Stimulated activated CD4-positive, alpha-beta T cell treated with anti-CD3 and anti-CD28 coated beads, Interleukin-1b, Interleukin-23, amount 100 ng/mL, for 4 hours (primary cell): Measurements from ENCODE around the gene DNAJC5G.
A peak's percentile ranks its signal among the peaks of the same experiment; 100 is the strongest.

Experiments used
- DNase-seq, 2 donors: peaks; one replicate each; pipeline ENCODE4 v3.0.0-alpha.2; 2020; ENCODE audit warnings: low read depth in 2 of 2

DNAJC5G gene, protein sequence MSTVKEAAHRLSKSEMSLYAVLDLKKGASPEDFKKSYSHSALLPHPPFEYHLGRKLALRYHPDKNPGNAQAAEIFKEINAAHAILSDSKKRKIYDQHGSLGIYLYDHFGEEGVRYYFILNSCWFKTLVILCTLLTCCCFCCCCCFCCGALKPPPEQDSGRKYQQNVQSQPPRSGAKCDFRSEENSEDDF

DNA sequence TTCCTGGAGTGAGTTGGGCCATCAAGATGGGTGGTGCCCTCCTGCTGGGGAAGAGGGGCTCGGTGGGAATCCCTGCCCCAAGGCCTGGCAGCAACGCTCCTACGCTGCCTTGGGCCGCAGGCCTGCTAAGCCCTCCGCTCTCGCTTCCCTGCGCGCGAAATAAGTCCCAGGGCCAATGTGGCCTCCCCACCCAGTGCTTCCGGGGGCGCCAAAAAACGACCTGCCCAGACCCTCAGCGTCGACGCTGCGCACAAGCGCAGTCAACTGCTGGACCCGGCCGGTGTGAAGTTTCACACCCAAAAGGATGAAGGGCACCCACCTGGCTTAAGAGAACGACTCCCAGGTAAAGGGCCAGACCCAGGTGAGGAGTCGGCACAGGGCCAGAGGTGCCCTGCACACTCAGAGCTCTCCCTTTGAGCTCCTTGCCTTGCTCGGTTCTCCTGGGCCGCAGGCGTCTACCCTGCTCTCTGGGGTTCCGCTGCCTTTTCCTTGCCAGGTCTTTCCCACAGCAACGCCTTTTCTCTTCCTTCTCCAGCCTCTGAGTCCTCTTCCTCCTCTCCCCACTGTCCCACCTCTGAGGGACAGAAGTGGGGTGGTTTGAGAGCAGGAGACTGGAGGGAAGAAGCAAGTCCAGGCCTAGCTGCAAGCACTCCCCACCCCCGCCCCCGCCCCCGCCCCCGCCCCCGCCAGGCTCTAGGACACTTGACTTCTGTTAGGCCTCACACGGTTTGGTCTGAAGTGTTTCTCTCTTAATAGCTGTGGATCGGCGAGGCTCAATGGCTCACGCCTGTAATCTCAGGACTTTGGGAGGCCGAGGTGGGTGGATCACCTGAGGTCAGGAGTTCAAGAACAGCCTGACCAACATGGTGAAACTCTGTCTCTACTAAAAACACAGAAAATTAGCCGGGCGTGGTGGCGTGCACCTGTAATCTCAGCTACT, at the start of gene DNAJC5G:
DNAJC5G (plus strand) TSS at position 223 of the 940 bp plus-strand sequence. CDS start 1,296 bp downstream, outside the sequence.
- no peak for DNase-seq

DNA sequence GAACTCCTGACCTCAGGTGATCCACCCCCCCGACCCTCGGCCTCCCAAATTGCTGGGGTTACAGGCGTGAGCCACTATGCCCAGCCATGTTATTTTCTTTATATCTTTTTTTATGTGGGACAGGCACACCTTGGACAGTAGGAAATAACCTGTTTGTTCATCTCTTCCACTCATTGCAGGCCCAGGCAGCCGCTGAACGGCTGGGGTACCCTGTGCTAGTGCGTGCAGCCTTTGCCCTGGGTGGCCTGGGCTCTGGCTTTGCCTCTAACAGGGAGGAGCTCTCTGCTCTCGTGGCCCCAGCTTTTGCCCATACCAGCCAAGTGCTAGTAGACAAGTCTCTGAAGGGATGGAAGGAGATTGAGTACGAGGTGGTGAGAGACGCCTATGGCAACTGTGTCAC, 49.7 kb upstream of the DNAJC5G start:
- DNase-seq = no peak

DNA sequence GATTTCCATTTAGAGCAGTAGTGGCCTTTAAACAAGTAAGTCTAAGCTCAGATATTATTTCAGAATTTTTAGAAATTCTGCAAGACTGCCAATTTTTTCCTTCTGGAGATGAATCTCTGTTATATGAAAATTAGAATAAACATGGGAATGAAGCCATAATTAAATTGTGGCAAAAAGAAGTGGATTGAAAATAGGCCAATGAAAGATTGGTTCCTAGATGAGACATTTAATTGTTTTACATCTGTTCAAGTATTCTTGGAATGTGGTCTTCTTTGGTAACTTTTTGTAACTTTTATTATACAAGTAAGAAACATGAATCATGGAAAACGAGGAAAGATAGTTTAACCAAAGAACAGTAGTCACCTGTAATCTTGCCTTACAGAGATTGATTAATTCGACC, 47.7 kb upstream of the DNAJC5G start:
- no peak for DNase-seq

DNA sequence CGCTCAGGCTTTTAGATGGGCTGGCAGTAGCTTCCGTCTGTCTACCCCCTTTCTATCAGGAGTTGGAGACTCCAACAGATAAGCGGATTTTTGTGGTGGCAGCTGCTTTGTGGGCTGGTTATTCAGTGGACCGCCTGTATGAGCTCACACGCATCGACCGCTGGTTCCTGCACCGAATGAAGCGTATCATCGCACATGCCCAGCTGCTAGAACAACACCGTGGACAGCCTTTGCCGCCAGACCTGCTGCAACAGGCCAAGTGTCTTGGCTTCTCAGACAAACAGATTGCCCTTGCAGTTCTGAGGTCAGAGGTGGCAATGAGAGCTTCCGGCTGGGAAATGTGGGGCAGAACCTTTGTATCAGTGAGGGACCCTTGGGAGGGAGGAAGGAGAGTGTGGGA, 43.3 kb upstream of the DNAJC5G start:
- DNase-seq = no peak

DNA sequence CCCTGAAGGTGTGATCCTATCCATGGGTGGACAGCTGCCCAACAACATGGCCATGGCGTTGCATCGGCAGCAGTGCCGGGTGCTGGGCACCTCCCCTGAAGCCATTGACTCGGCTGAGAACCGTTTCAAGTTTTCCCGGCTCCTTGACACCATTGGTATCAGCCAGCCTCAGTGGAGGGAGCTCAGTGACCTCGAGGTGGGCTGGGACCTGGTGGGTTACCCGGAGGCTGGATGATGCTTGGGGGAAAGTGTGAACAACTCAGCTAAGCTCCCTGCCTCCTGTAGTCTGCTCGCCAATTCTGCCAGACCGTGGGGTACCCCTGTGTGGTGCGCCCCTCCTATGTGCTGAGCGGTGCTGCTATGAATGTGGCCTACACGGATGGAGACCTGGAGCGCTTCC, 41.9 kb upstream of the DNAJC5G start:
- DNase-seq = no peak

DNA sequence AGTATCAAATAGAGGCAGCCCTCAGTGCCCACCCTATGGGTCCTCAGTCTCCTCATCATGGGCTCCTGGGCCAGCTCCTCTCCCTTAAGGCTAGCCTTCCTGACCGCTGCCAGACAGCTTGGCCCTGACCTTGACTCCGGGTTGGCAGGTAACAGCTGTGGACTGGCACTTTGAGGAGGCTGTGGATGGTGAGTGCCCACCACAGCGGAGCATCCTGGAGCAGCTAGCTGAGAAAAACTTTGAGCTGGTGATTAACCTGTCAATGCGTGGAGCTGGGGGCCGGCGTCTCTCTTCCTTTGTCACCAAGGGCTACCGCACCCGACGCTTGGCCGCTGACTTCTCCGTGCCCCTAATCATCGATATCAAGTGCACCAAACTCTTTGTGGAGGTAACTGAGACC, 39.1 kb upstream of the DNAJC5G start:
- DNase-seq = no peak

DNA sequence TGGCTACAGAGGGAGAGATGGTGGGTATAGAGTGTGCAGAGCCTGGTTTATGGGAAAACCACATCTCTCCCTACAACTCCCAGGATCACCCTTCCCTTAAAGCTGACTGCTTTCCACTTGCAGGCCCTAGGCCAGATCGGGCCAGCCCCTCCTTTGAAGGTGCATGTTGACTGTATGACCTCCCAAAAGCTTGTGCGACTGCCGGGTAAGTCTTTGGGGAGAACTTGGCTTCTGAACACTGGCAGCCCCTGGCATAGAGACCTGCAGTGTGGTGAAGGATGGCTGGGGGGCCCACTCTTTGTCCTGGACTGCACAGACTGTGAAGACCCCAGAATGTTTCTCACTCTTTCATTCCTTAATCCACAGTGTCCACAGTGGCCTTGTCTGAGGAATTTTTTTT, 38.6 kb upstream of the DNAJC5G start:
- no peak for DNase-seq

DNA sequence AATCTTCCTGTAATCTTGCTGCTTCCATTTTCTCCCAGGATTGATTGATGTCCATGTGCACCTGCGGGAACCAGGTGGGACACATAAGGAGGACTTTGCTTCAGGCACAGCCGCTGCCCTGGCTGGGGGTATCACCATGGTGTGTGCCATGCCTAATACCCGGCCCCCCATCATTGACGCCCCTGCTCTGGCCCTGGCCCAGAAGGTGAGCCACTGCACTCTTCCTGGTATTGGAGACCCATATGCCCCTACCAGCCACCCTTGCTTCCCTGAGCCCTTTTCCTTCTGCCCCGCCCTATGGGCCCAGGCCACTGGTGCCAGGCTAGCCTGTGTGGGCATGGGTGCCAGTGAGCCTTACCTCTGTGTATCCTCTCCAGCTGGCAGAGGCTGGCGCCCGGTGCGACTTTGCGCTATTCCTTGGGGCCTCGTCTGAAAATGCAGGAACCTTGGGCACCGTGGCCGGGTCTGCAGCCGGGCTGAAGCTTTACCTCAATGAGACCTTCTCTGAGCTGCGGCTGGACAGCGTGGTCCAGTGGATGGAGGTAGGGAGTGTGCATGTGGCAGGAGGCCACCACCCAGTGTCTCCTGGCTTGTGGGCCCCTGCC, 37.8 kb upstream of the DNAJC5G start:
- no peak for DNase-seq

DNA sequence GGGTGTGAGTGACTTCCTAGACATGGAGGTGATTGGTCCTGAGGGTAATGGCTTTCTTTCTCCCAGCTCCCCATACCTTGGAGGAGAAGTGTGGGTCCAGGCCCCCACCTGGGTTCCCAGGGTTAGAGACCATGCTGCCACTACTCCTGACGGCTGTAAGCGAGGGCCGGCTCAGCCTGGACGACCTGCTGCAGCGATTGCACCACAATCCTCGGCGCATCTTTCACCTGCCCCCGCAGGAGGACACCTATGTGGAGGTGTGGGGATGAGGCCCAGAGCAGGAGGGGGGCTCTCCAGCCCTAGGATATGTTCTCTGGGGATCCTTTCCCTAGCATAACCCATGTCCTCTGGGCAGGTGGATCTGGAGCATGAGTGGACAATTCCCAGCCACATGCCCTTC, 36.3 kb upstream of the DNAJC5G start:
- DNase-seq = no peak

DNA sequence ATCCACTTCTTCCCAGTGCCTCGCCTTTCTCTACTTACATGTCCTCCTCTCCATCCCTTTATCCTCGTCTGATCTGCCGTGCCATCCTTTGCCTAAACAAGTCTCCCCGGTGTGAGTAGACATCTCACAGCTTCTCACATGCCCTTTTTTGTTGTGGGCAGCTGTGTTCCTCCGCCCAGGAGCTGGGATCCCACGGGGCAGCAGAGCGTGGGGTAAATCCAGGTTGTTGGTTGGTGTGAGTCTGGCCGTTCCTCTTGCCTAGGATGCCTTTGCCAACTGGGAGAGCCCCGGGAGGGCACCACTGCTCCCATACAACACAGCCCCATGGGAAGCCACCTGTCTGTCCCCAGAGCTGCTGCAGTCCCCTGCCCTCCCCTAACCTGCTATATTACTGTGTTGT, 34.8 kb upstream of the DNAJC5G start:
- DNase-seq = no peak

DNA sequence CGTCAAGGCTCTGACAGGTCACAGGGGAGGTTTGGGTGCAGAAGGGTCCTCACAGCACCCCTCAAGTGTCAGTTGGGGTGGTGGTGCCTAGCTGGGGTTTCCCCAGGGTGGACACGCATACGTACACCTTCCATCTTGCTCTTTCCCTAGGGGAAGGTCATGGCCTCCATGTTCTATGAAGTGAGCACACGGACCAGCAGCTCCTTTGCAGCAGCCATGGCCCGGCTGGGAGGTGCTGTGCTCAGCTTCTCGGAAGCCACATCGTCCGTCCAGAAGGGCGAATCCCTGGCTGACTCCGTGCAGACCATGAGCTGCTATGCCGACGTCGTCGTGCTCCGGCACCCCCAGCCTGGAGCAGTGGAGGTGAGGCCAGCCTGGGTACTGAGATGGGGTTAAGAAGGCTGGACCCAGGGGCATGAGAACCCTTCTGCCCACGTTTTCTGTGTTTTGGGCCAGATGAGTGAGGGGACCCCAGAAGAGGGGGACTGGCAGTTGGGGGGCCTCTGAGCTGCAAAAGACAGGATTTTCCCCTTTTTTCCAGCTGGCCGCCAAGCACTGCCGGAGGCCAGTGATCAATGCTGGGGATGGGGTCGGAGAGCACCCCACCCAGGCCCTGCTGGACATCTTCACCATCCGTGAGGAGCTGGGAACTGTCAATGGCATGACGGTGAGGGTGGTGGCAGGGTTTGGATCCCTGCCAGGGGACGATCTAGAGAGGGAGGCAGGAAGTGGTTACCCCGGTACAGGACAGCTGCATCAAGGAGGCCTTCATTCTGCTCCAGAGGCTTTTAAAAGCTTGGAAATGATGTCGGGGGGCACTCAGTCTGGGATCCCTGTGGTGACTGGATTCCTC, 33.2 kb upstream of the DNAJC5G start:
- DNase-seq = no peak

DNA sequence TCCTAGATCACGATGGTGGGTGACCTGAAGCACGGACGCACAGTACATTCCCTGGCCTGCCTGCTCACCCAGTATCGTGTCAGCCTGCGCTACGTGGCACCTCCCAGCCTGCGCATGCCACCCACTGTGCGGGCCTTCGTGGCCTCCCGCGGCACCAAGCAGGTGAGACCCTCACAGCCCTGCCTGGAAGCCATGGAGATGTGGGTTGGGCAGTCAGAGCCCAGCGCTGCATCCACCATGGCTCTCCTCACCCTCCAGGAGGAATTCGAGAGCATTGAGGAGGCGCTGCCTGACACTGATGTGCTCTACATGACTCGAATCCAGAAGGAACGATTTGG, 32.6 kb upstream of the DNAJC5G start:
- no peak for DNase-seq

DNA sequence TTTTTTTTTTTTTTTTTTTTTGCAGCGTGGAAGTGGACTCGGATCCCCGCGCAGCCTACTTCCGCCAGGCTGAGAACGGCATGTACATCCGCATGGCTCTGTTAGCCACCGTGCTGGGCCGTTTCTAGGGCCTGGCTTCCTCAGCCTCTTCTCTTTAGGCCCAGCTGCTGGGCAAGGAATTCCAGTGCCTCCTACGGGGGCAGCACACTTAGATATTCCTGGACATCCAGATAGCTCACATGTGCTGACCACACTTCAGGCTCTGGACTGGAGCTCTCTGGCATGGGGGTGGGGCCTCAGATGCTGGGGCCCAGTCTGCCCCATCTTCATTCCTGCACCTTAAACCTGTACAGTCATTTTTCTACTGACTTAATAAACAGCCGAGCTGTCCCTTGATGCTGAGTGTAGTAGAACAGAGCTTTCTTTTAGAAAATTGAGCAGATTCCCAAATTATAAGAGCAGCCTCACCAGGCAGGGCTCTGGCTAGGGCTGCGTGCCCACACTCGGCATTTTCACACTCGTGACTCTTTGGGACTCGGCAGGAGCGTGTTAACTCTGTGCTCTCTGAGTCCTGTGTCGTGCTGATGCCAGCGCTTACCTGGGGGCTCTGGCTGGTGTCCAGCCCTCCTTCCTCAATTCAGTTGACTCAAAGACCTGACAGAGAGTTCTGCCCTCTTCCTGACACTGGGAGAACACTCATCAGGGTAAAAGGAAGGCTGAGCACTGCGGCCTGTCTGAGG, 31.7 kb upstream of the DNAJC5G start:
- no peak for DNase-seq

DNA sequence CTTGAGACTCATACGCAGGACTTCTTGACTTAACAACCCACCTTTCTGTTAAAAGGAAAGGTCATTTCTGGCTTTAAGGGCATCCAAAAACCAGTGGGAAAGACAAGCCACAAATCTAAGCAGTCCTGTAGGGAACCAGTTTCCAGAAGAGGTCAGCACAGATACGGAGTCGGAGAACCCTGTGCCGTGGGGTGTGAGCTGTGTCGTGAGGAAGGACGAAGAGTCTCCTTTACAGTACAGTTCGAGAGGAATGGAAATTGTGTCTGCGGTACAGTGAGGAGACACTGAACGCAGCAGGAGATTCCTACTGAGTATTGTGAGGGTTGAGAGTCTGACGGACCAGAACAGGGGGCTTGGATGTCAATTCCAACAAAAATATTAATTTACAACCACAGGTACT, 30.1 kb upstream of the DNAJC5G start:
- DNase-seq = no peak

DNA sequence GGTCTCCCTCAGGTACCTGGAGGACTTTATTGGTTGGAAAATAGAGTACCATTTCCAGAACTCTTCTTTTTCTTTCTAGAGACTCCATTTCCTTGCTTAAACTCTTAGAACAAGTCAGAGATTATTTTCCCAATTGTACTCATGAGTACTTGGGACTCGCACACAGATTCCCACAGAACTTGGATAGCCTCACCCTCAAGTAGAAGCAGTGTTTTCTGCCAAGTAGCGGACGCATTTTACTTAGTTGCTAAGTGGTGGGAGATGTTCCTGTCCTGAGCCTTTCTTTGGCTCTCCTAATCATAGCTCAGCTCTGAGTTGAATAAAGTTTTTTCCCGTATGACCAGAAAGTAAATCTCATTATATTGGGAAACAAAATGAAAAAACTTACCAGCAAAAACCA, 29.6 kb upstream of the DNAJC5G start:
- no peak for DNase-seq

DNA sequence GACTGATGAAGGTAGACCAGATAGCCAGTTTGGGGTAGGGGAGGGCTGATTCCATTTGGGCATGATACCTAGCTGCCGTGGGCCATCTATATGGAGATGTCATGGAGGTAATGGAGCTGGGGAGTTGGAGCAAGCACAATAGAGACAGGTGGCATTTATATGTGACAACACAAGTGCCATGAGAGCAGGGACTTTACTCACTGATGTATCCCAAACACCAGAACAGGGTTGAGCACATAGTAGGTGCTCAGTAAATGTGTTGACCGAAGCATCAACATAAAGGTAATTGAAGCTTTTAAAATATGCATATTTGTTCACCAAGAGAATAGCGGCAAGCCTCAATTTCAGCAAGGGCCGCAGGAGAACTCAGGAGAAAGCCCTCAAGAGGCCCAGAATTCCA, 27.3 kb upstream of the DNAJC5G start:
- no peak for DNase-seq

DNA sequence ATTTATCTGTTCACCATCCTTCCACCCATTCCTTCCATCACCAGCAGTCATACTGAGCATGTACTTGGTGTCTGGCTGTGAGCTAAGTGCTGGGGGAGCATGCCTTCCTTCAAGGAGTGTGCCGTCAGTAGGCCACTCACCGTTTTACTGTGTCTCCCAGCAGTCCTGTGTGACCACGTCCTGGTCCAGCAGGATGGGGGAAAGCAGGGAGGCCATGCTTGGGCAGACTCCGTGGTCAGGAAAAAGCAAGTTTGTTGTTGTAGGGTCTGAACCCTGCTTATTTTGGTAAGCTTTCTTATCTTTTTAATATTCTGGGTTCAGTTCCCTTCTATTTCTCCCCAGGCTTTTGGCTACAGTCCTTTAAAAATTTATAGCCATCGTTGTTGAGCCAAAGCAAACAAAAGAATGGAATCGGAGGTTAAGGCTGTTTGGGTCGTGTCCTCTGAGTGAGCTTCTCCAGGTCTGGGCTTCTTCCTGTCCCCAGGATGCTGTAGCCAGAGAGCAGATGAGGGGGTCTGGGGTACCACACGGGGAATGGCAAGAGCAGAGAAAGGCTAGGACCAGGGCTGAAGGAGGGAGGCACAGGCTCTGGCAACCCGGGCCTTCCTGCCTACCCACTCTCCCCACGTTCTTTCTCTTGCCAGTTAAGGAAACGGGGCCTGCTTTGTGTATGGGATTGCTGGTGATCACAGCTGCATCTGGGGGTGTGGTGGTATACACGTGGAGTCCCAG, 25.9 kb upstream of the DNAJC5G start:
- DNase-seq = no peak

DNA sequence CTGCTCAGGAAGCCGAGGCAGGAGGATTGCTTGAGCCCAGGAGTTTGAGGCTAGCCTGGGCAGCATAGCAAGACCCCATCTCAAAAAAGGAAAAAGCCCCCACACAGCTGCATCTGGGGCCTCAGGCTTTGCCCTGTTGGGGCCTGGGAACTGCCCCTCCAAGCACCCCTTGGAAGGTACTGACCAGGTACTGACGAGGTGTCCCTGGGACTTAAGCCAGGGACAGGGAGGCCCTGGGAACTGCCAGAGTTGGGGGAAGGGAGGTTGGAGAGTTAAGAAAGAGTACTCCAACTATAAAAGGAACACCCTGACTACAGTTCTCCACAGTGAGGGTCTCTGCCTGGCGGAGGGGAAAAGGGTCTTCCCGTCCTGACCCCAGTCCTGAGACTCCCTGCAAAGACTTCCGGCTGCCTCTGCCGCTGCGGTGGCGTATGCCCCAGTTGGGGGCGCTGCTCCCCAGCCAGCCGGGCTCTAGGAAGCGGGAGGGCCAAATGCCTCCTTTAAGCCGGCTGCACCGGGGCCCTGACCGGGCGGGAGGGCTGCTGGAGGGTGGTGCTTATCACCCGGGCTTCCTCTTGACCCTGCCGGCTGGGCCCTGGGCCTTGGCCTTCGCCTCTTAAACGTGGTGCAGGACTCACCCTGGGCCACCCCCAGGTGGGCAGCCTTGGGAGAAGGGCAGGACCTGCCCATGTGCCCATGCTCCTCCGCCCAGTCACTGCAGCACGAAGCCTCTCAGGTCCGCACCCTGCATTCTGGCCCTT, 25.2 kb upstream of the DNAJC5G start:
- DNase-seq = peak in 1 of 2 donors; percentile 39

DNA sequence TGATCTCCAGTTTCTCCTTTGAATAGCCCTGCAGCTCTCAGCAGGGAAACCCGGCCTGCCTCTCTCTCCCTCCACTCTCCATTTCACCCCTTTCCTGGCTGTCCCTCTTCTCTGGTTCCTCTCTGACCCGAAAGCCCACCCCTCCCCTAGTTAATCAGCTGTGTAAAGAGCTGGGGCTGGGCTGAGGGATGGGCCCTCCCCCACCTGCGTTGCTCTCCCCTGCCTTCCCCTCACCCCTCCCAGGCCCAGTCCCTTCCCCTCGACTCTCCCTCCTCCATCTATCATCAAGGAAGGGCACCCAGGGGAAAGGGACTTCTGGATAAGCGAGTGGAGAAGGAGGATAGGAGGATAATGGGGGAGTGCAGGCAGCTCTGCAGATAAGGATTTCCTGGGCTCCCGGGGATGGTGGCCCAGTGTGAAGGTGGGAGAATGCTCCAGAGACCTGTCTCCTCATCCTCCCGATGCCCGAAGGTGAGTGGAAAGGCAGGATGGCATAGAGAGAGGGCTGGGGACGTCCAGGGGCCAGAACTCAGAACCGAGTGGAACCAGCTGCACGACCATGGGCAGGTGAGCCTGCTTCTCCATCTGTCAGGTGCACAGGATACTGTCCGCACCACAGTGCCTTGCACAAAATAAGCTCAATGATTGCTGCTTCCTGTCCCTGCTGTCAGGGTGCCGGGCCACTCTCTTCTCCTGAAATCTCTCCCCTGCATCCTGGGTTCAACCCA, 24.4 kb upstream of the DNAJC5G start:
- no peak for DNase-seq
